Stomach (tissue), 4 donors: ENCODE results near the gene AKNA.

Experiments
- POLR2A ChIP-seq, 4 donors: fragments of 450-650 bp; IDR thresholded peaks; one replicate each; pipeline ENCODE4 v1.6.1; 2016; ENCODE audit warnings: antibody characterized with exemption in 4 of 4, control low read depth in 2 of 4, mild to moderate bottlenecking in 1 of 4, moderate library complexity in 1 of 4
- POLR2AphosphoS5 ChIP-seq, 3 donors: sonication (generic); formaldehyde crosslinking; IDR thresholded peaks; one replicate each; pipeline ENCODE4 v1.6.1; 2016; ENCODE audit warnings: antibody characterized with exemption in 3 of 3
- TF ChIP-seq, protein P1 (sequence below), 7 experiments: fragments of 450-650 bp in 4 of 7; fragments of 200-600 bp in 3 of 7; sonication (generic) in 3 of 7; IDR thresholded peaks; one replicate each; pipeline ENCODE4 v1.5.1; 2016 to 2019; ENCODE audit warnings: antibody characterized with exemption in 7 of 7, control low read depth in 2 of 7, mild to moderate bottlenecking in 1 of 7

DNA sequence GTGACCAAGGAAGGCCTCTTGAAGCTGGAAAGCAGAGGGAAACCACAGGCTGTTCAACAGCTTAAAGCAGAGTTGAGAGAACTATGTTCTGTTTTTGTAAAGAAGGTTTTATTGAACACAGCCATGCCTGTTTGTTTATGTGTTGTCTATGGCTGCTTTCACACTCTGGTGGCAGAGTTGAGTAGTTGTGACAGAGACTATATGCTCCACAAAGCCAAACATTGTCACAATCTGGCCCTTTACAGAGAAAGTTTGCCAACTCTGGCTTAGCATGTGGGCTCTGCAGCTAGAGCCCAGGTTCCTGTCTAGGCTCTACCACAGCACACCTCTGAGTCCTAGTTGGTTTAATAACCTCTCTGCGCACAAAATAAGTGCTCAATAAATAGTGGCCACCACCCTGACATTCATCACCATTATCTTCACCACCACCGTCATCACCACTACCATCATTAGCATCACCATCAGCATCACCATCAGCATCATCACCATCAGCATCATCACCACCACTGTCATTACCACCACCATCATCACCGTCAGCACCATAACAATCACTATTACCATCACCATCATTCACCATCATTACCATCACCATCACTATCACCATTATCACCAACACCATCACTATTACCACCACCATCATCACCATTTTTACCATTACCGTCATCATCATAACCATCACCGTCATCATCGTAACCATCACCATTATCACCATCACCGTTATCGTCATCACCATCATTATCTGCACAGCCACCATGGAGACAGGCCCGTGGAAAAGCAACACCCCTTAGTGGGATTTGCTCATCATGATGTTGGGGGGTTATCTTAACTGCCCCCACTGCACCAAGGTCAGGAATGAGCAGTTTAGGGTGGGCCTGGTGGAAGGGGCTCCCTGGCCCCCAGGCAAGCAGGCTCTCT is 18.3 kb downstream of the AKNA start:
- TF ChIP-seq, protein P1, sequence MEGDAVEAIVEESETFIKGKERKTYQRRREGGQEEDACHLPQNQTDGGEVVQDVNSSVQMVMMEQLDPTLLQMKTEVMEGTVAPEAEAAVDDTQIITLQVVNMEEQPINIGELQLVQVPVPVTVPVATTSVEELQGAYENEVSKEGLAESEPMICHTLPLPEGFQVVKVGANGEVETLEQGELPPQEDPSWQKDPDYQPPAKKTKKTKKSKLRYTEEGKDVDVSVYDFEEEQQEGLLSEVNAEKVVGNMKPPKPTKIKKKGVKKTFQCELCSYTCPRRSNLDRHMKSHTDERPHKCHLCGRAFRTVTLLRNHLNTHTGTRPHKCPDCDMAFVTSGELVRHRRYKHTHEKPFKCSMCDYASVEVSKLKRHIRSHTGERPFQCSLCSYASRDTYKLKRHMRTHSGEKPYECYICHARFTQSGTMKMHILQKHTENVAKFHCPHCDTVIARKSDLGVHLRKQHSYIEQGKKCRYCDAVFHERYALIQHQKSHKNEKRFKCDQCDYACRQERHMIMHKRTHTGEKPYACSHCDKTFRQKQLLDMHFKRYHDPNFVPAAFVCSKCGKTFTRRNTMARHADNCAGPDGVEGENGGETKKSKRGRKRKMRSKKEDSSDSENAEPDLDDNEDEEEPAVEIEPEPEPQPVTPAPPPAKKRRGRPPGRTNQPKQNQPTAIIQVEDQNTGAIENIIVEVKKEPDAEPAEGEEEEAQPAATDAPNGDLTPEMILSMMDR (IDR thresholded peaks at IDR 0.05) = no peak
- TF ChIP-seq POLR2AphosphoS5 (IDR thresholded peaks at IDR 0.05) = no peak
- TF ChIP-seq POLR2A (IDR thresholded peaks at IDR 0.05) = no peak
